NOMO-1 (cell line): ENCODE results near the gene EGFL6.
"Not testable (repeated sequence)": the region's sequence is repeated elsewhere in the genome, so short reads cannot be mapped to it uniquely, and the experiment has no call there.

ENCODE experiments used
- DNase-seq, 2 experiments: peaks; one replicate each; lab custom pipeline; 2025; ENCODE audit not compliant: unreplicated experiment in 2 of 2; lab: John Stamatoyannopoulos, UW

The EGFL6 gene

GRCh38 chrX:13590914-13591313 is 21.5 kb downstream of the EGFL6 start:
- DNase-seq = no peak

GRCh38 chrX:13597874-13598273 is 28.5 kb downstream of the EGFL6 start:
- DNase-seq = no peak

- DNase-seq = no peak
These were observed 29.5 kb downstream of the EGFL6 start for GRCh38 chrX:13598877-13599276.

GRCh38 chrX:13599491-13599890 is 30.1 kb downstream of the EGFL6 start:
- DNase-seq = no peak

- no peak for DNase-seq
These were observed 36.2 kb downstream of the EGFL6 start for GRCh38 chrX:13605611-13606010.

- DNase-seq = no peak
These were observed 38.1 kb downstream of the EGFL6 start for GRCh38 chrX:13607331-13607995.

- DNase-seq = no peak
These were observed 38.6 kb downstream of the EGFL6 start for GRCh38 chrX:13607996-13608365.

GRCh38 chrX:13614154-13614553 is 44.8 kb downstream of the EGFL6 start:
- DNase-seq = no peak

GRCh38 chrX:13620207-13620606 is 50.8 kb downstream of the EGFL6 start:
- no peak for DNase-seq

GRCh38 chrX:13622401-13622964 is 53.1 kb downstream of the EGFL6 start:
- no peak for DNase-seq

- DNase-seq = no peak
These were observed 57.9 kb downstream of the EGFL6 start for GRCh38 chrX:13627306-13627705.

GRCh38 chrX:13637224-13637623 is 67.8 kb downstream of the EGFL6 start:
- DNase-seq = not testable (repeated sequence)

- no peak for DNase-seq
These were observed 68.6 kb downstream of the EGFL6 start for GRCh38 chrX:13638021-13638420.

GRCh38 chrX:13638826-13639225 is 69.4 kb downstream of the EGFL6 start:
- no peak for DNase-seq

- not testable (repeated sequence) for DNase-seq
These were observed 72.3 kb downstream of the EGFL6 start for GRCh38 chrX:13641684-13642083.

GRCh38 chrX:13645464-13646153 is 76.2 kb downstream of the EGFL6 start:
- no peak for DNase-seq

- peak in 1 of 2 experiments; percentile 16 for DNase-seq
These were observed 76.8 kb downstream of the EGFL6 start for GRCh38 chrX:13646154-13646549.

GRCh38 chrX:13647709-13648212 is 78.4 kb downstream of the EGFL6 start:
- DNase-seq = peak; percentile 78 to 84

- DNase-seq = peak in 1 of 2 experiments; percentile 16
These were observed 78.9 kb downstream of the EGFL6 start for GRCh38 chrX:13648336-13648735.

GRCh38 chrX:13649838-13650237 is 80.4 kb downstream of the EGFL6 start:
- DNase-seq = no peak

GRCh38 chrX:13650318-13650717 is 80.9 kb downstream of the EGFL6 start:
- DNase-seq = no peak

- no peak for DNase-seq
These were observed 81.7 kb downstream of the EGFL6 start for GRCh38 chrX:13651150-13651549.
